B cell (primary cell): ENCODE results near the gene PAK6.

Experiments
- EZH2 ChIP-seq: IDR thresholded peaks from 2 replicates; pipeline ENCODE4 v1.6.1; 2012; ENCODE audit warnings: borderline replicate concordance, low read depth, mild to moderate bottlenecking, moderate library complexity, low read length; ENCODE audit not compliant: insufficient read depth, poor library complexity, severe bottlenecking
- TF ChIP-seq, protein P1 (sequence below): fragments of 200-600 bp; IDR thresholded peaks from one replicate; pipeline ENCODE4 v1.8.0; 2022; ENCODE audit warnings: antibody characterized with exemption, mild to moderate bottlenecking

DNA sequence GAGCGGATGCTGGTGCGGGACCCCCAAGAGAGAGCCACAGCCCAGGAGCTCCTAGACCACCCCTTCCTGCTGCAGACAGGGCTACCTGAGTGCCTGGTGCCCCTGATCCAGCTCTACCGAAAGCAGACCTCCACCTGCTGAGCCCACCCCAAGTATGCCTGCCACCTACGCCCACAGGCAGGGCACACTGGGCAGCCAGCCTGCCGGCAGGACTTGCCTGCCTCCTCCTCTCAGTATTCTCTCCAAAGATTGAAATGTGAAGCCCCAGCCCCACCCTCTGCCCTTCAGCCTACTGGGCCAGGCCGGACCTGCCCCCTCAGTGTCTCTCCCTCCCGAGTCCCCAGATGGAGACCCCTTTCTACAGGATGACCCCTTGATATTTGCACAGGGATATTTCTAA, 37.1 kb downstream of the PAK6 start:
- TF ChIP-seq EZH2: no peak
- TF ChIP-seq, protein P1, sequence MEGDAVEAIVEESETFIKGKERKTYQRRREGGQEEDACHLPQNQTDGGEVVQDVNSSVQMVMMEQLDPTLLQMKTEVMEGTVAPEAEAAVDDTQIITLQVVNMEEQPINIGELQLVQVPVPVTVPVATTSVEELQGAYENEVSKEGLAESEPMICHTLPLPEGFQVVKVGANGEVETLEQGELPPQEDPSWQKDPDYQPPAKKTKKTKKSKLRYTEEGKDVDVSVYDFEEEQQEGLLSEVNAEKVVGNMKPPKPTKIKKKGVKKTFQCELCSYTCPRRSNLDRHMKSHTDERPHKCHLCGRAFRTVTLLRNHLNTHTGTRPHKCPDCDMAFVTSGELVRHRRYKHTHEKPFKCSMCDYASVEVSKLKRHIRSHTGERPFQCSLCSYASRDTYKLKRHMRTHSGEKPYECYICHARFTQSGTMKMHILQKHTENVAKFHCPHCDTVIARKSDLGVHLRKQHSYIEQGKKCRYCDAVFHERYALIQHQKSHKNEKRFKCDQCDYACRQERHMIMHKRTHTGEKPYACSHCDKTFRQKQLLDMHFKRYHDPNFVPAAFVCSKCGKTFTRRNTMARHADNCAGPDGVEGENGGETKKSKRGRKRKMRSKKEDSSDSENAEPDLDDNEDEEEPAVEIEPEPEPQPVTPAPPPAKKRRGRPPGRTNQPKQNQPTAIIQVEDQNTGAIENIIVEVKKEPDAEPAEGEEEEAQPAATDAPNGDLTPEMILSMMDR: no peak
